ENCODE results near the gene HSPA6.
"Not testable (repeated sequence)": the region's sequence is repeated elsewhere in the genome, so short reads cannot be mapped to it uniquely, and the experiment has no call there.

HSPA6 gene

DNA sequence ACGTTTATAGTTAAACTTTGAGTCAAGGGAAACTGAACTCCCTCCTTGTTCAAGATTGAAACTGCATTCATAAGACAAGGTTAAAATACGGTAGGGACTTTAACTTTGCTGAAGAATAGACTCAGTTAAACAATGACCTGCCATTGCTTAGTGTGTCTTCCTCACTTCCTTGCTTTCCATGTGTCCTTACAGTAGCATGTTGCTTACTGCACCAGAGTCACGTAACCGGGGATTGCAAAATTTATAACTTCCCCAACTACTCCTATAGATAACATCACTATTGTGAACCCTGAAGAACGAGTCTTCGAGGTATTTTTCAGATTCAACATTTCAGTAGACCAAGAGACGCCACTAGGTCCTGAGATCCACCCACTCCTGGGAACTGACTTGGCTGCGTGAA is 47.4 kb downstream of the HSPA6 start:
- not testable (repeated sequence) for DNase-seq

All from NCI-H1417 treated with DMSO at 0.1 percent for 48 hours (cell line).